Left kidney (tissue), 2 donors: ENCODE results near the gene CASP5. TPM values are rescaled to one million over a fixed set of nuclear protein-coding genes. Genes with fewer than 3 reads are reported as not detected.
A peak's percentile ranks its signal among the peaks of the same experiment; 100 is the strongest.
"Not testable (repeated sequence)": the region's sequence is repeated elsewhere in the genome, so short reads cannot be mapped to it uniquely, and the experiment has no call there.

Source experiments
- DNase-seq: peaks from one replicate; pipeline ENCODE4 v3.0.0-alpha.2; 2013
- polyA plus RNA-seq: library from polyadenylated mRNA; unstranded; fragments of 120-200 nt; gene quantifications from one replicate; pipeline ENCODE4 v1.2.1, GENCODE V29; 2013; ENCODE audit not compliant: insufficient read length

CASP5 gene
- polyA plus RNA-seq, 1 donor: not detected

DNA sequence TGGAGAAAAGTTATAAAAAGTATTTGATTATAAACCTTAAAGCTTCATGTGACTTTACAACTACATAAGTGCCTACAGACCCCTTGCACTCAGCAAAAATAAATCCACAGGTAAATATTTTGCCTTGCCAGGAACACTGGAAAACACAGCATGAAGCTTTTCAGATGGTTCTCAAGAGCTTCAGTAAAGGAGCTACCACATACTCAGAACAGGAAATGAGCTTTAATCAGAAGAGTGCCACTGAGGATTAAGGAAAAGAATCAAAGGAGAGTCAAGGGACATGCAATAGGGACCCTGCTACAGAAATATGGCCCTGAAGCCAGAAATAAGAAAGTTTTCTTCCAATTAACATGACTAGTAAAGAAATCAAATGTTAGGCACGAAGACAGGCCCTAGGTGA lies 10.8 kb upstream of the CASP5 start:
- no peak for DNase-seq

DNA sequence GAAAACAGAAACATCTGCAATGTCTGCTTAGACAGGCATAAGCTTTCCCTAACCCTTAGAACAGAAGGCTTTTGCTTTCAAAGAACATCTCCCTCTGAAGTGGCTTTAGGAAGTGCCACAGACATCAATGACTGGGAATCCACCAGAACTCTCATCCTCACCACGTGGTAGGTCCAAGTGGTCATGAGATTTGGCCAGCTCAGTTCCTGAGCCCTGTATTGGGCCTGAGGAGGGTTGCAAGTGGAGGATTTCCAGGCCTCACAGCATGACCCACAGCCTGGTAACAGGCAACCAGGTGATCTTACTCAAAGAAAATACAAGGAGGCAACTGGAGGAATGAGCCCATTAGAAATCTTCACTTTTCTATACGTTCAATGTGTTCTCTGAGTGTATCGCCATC lies 10.4 kb upstream of the CASP5 start:
- no peak for DNase-seq

DNA sequence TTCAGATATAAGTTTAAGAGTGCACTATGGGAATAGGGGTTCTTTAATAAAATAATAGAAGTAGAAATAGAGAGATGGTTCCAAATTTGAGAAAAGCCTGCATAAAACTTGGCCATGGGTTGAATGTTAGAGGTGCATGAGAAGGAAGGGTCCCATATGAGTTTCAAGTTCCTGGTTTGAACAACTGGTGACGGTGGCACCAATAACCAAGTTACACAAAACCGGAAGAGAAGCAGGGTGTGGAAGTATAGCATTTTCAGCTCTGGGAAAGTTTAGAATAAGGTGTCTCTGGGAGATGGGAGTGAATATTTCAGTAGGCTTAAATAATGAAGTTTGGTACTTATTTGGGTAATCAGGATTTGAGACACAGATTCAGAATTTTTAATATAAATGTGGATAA lies 9.5 kb upstream of the CASP5 start:
- DNase-seq: no peak

DNA sequence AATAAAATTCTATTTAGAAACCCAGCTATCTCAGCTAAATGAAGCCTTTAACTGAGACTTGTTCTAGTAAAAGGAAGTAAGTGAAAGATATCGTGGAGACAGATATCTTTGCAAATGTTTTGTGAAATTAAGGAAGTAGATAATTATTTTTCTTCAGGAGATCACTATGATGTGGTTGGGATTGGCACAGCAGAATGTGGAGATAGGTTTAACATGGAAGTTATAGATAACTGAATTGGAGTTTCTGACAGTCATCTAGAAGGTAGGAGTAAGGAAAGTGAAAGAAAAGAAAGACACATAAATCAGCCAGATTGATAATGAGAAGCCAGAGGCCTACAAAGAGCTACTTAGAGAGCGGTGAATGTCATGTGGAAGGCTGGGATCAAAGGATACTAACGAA lies 4.7 kb upstream of the CASP5 start:
- DNase-seq: no peak

DNA sequence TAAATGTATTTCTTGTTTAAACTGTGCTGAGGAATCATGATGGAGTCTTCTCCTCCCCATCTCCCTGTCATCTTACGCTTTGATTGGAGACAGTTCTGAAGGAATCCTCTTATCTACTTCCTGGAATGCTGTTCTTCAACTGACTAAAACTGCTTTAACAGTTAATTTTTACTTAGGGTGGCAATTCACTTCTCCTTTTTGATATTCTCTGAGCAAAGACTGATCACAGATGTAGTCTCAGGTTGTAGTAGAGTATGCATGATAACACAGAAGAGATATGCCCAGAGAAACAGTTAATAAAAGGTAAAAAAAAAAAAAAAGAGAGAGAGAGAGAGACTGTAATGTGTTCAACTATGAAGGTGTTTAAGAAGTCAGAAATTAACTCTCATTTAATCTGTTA lies 1.4 kb upstream of the CASP5 start:
- no peak for DNase-seq

DNA sequence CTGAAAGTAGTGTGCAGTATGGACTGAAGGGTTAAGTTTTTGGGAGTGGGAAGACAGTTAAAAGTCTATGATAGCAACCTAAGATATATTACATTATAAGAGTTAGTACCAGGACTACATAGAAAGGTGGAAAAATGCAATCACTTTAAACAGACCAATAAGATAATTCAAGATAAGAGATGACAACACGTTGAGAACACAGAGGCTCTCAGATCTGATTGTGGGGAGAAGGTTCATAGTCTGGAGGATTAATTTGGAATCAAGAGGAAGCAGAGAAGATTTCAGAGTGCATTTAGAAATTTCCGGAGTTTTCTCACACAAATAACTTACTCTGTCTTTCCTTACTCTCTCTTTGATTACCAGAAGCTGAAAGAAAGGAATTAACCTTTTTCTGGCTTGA lies 441 bp downstream of the CASP5 start:
- no peak for DNase-seq

DNA sequence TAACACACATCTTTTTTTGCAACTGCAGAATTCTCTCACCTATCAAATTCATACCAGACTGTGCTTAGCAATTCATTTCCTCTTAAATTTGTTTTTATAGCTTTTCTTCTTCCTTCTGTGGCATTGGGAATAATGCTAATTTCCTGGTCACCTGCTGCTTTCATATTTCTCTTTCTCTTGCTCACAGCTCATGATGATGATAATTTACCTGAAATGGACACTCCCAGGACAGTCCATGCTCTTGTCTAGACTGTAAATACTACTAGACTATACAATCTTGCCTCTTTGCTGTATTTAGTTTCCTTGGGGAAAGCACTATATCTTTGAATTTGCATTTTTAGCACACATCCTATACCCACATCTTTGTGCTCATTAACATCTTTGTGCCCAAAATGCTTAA lies 15.5 kb downstream of the CASP5 start:
- no peak for DNase-seq

DNA sequence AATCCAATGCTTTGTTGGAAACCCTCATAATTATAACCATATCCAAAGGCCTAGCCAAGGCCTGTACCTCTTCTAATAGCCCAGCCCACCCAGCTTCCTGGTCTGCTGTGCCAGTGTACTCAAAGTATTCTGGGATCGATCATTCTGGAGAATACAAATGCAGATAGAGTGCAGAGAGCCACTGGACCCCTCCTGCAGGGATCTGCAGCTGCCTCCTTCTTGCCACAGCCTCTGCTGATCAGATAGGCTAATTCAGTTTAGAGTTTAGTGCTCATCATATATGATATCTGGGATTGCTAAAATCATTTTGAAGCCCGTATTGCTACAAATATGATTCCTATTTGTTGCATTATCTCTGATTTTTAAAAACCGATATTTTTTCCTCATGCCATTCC lies 17.5 kb downstream of the CASP5 start:
- no peak for DNase-seq

DNA sequence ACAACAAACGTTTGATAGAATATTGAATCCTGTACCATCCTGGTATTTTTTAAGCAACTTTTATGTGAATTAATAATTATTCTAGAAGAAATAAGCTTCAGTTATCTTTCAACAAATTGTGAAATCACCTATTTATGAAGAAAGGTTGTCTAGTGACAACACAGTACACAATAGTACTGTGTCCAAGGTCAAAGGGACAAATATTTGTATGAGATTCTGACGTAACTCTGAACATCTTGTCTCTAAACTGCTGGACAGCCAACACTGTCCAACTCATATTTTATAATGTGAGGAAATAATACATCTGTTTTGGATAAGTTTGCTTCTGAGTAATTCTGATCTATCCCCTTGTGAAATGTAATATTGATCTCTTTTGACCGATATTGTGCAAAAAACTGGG lies 18.9 kb downstream of the CASP5 start:
- no peak for DNase-seq

DNA sequence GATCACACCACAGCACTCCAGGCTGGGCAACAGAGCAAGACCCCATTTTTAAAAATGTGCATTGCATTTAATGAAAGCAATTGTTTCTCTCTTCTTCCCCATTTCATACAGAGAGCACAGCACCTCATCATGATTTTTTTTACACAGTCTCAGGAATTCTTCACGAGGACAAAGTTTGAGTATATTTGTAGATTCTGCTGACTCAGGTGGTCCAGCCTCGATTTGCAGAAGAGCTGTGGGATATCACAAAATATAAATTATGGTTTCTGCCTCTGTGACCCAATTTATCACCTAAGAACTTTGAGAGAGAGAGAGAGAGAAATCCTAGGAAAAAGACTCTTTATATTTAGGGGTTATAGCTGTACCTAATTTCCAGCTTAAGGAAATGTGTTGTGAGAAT lies 19.8 kb downstream of the CASP5 start:
- DNase-seq: no peak

DNA sequence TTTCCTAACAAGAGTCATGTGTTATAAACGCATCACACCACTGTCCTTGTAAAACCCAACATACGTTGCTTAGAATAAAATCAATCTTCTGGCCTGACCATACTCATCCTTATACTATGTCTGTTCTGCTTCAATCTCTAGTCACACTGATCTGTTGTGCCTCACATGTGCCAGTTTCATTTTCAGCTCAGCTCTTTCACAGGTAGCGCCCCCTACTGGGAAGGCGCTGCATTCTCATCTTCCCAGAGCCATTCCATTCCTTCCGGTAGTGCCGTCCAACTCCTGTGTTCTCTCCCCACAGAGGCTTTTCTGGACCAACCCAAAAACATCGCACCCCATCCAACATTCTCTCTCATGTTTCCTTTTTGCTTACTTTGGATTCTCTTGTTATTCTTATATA lies 22.2 kb downstream of the CASP5 start:
- no peak for DNase-seq

DNA sequence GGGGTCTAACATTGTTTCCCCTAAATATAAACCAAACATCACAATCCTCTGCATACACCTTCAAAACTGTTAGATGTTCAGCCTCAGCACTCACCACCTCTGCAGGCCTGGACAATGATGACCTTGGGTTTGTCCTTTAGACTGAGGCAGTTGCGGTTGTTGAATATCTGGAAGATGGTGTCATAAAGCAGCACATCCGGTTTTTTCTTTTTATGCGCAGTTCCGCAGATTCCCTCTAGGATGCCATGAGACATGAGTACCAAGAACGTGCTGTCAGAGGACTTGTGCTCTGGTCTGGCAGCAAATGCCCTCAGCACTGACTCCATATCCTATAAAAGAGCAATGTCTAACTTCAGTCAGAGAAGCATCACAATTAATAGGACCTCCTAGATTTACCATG lies 22.8 kb downstream of the CASP5 start:
- no peak for DNase-seq

DNA sequence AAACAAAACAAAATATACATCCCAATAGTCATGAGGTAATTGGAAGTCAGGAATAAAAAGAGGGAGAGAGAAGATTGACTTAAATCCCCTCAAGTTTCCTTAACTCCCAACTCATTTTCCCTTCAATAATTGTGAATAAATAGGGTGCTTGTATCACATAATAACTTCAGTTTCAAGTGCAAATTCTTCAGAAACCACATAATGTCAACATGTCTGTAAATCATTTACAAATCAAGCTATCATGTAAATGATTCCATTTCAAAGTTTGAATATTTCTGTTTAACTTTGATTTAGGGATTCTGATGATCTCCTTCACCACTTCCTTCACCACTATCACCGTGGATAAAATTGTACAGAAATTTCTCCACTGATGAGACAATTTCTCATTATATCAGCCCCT lies 23.2 kb downstream of the CASP5 start:
- no peak for DNase-seq

DNA sequence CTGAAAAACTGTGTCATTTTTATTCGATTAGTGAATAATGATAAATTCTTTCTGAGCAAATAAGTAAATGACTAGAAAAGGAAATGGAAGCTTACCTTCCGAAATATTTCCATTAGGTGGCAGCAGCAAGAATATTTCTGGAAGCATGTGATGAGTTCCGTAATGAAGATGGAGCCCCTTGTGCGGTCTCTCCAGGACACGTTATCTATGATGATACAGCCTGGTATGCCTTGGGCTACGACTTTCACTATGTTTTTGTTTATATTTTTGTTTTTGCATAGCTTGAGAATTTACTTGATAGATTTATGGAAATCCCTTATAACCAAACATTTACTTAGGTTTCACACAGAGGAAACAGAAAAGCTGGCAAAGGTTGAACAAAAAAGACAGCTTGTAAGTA lies 25.7 kb downstream of the CASP5 start:
- no peak for DNase-seq

DNA sequence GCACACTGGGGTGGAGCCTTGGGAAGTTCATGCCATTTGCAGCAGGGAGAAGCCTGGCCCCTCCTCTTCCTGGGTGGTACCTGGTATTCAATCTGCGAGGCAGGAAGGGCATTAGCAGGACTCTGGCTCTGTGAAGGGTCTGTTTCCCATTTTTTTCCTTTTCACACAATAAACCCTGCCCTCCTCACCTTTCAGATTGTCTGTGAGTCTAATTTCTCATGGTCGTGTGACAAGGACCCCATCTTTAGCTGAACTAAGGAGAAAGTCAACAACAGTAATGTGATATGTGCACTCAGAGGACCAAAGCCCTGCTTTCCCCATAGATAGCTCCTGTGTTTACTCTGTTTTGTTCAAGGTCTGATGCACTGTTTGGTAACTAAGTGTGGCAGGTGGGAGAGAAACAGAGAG lies 28.0 kb downstream of the CASP5 start:
- peak; percentile 3 for DNase-seq

DNA sequence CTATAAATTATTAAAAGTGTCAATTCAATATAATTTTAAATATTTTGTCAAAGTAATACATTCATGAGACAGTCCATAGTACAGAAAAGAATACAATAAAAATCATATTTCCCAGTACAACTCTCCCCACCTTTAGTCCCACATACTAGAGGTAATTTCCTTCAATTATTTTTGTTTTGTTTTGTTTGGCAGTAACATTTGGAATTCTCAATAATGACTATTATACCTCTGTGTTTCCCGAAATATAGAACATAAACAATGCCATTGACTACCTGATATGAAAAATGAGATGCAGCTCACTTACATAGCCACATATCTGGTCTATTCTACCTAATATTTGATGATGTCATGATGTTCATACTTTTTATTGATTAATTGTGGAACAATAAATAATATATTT lies 30.2 kb downstream of the CASP5 start:
- DNase-seq: no peak

DNA sequence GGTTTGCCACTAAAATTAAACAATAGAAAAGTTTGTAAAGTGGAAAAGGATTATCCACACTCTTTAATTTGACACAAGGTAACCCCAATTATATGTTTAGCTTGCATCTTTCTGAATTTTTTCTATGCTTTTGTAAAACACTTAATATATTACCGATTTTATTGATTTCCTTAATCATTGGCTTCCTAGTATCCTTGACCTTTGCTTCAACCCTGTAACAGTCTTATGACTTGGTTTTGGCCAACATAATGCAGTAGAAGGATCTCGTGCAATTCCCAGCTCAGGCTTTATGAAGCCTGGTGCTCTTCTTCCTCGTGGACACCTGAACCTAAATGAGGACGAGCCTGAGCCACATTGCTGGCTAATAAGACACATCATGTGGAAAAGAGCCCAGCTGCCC lies 31.0 kb downstream of the CASP5 start:
- no peak for DNase-seq

DNA sequence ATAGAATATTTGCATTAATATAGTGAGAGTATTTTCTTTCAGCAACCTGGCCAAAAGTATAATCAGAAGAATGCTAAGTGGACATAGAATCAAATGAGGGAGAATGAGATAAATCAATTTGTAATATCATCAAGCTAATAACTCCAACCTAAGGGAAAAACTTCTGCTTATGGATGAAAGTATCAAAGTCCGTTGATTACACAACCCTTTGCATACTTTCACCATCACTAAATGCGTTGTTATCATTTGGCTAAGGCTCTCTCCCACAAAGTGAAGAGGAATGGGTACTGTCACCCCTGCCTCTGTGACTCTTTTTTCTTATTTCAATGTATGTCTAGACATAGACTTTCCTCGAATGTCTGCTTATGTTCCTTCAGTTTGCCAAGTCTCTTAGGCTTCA lies 38.2 kb downstream of the CASP5 start:
- DNase-seq: no peak

DNA sequence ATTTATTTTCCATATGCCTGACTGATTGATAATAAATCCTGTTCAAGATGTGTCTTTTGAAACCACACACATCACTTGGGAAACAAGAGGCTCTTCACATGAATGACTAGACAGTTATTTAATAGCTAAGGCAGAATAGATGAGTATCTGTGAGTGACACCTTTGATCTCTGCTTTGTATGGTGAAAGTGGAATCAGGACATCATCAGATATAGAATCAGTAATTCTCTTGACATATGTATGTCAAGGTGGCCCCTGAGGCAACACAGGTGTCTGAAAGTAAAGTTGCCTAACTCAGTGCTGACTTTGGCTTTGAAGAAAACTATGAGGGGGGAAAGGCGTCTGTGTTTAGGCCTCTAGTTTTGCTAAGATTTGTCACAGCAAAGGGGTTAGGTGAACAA lies 43.1 kb downstream of the CASP5 start:
- DNase-seq: no peak

DNA sequence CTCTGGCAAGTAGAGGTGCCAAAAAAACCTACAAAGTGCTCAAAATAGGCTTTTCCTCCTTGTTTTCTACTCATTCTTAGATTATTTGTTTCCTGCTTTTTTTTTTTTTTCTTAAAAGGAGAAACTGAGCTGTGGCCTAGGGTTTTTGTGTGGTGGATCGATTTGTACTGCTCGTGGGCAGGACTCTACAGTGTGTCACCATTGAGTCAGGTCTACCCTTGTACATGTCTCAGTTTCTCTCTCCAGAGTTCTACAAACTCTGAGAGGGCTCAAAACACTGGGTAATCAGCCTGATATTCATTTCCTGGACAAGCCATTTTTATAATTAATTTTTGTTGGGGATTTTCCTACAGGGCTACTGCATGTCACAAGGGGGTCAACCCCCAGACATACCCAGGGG lies 49.4 kb downstream of the CASP5 start:
- DNase-seq: no peak

DNA sequence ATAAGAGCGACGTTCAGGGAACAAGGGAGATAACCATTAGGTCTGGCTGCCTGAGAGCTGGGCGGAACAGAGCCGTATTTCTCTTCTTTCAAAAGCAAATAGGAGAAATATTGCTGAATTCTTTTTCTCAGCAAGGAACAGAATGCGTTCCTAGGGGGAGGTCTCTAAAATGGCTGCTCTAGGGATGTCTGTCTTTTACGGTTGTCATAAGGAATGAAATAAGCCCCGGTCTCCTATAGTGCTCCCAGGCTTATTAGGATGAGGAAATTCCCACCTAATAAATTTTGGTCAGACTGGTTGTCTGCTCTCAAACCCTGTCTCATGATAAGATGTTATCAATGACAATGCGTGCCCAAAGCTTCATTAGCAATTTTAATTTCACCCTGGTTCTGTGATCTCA lies 50.0 kb downstream of the CASP5 start:
- DNase-seq: not testable (repeated sequence)

DNA sequence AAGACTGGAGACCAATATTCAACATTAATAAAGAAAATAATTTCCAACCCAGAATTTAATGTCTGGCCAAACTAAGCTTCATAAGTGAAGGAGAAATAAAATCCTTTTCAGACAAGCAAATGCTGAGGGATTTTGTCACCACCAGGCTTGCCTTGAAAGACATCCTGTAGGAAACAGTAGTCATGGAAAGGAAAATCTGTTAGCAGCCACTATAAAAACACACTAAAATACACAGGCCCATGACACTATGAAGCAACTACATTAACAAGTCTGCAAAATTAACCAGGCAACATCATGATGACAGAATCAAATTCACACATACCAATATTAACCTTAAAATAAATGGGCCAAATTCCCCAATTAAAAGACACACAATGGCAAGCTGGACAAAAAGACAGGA lies 52.2 kb downstream of the CASP5 start:
- DNase-seq: no peak

DNA sequence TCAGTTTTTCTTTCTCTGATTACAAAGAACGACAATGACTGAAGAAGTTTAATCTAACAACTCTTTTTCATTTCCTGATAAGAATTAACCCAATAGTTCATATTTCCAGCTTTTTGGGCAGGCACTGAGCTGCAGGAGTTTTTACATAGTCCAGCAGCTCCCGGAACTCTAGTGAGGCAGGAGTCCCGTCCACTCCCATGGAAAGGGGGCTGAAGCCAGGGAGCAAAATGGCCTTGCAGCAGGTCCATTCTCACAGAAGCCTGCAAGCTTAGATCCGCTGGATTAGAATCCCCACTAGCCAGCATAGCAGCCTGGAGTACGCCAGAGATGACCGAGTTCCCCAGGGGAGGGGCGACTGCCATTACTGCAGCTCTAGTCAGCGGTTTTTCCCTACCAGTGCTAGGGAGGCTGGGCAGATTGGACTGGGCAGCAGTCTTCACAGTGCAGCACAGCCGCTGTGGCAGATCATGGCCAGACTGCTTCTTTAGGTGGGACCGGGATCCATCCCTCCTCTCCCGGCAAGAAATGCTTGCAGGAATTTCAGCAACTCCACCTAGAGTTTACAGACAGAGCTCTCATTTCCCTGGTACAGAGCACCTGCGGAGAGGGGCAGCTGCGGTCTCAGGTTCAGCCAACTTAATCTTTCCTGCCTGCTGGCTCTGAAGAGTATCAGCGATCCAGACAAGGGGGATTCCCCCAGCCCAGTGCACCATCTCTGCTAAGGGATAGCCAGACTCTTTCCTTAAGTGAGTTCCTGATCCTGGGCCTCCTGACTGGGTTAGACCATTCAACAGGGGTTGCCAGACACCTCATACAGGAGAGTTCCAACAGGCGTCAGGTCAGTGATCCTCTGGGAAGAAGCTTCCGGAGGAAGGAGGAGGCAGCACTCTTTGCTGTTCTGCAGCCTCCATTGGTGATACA lies 53.9 kb downstream of the CASP5 start:
- no peak for DNase-seq

DNA sequence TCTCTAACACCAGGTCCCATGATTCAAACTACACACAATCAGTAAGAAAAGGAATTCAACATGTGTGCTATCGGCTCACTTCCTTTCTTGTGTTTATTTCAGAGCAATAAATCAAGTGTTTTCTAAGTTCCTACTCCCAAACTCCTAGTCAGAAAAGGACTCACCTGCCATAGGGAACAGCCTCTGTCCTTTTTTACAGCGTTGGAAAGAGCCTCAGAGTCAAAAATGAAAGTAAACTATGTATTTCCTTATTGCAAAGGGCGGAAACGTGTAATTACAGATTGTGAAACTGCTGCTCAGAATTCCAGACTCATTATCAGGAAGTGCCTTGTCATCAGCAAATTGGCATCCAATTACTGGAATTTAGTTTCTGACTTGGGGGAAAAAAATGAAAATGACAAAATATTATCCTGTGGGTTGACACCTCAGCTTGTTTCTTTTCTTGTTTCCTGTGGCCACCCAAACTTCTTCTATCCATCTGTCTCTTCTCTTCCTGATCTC lies 54.6 kb downstream of the CASP5 start, which contains the start of gene CASP4:
CASP4 (minus strand) TSS at position 220 of the 501 bp plus-strand sequence; CDS start at position 171, 49 bp downstream.
- DNase-seq: peak; percentile 10
